ENCODE measurements around the gene CCDC27.
A peak's percentile ranks its signal among the peaks of the same experiment; 100 is the strongest.

The CCDC27 gene

DNA sequence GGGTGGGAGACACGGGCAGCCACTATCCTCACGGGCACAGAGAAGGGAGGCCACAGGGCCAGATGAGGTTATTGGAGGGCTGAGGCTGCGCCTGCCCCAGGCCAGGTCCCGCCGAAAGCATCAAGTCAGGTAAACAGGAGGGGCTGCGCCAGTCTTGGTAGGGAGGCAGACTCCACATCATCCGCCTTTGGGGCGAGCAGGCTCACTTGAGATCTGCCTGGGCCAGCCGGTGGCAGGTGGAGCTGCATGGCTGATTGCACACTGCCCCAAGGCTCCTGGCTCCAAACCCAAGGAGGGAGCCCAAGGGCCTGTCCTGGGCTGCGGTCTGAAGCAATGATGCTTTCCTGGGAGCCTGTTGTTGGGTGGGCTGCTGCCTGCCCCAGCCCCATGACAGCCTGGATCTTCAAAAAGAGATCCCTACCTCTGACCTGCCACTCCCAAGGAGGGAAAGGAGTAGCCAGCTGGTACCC lies 24.9 kb downstream of the CCDC27 start:
- Histone ChIP-seq H3K27me3 (peaks cover 0 to 5% (median 0%) of the 10 kb centered on the region in 11 experiments; a peak in 3 of 22 replicates), H3K4me3 (no peak overlapping the region), H3K4me2 (peak overlapping the region; percentile 84 to 98 (median 95); a peak in 20 of 22 replicates), H4K20me1 (peaks cover 40 to 92% (median 77%) of the 10 kb centered on the region in 11 experiments; a peak in 21 of 22 replicates), H3K9ac (peak overlapping the region in 4 of 11 experiments; percentile 24 to 59 (median 44); a peak in 4 of 22 replicates), H3K36me3 (peaks cover 33 to 44% (median 40%) of the 10 kb centered on the region in 11 experiments), H3K9me3 (replicated peaks in 1 of 11) (no peaks in the 10 kb centered on the region), H3K4me1 (peaks cover 52 to 67% (median 63%) of the 10 kb centered on the region in 10 experiments), H3K27ac (no peak overlapping the region)
- TF ChIP-seq Cebpa-rat (IDR thresholded peaks at IDR 0.05), result no peak

DNA sequence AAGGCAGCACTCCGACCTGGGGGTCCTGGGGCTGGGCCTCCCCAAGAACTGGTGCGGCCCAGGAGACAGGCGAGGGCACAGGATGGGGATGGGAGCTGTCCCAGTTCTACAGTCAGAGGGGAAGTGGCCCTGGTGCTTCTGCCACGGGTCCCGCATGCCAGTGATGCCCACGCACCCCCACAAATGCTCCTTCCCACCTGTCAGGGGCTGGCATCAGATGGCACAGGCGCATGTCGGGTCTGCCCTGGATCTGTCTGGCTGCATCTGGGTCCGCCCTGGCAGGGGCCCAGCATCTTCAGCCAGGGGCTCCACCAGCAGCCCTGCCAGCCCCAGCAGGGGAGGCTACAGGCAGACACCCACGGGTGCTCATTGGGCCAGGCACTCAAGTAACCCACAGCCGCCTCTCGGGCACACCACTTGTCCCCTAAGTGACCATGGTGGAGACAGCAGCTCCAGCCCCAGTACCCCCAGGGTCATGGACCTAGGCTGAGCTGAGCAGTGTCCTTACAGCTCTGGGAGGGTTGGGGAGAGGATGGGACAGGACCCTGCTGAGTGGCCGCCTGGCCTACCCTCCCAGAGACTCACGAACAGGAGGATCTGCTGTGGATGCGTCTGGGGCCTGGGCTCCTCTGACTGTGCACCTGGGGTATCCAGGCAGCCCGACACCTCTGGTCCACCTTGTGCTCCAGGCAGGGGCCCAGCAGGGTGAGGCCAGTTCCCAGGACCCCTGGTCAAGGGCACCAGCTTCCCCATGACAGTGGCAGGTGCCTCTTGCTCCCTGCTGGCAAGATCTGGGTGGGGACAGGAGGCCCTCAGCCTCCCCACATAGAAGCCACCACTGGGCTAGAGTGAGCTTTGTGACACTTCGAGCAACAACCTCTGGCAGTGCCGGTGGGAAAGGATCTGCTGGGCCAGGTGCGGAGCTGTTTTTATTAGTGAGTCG lies 25.7 kb downstream of the CCDC27 start:
- H3K27me3 ChIP-seq, result peaks cover 0 to 2% (median 0%) of the 10 kb centered on the region in 11 experiments; a peak in 3 of 22 replicates
- peak overlapping the region in 9 of 11 experiments; percentile 84 to 97 (median 95); a peak in 19 of 22 replicates for H3K4me2 ChIP-seq
- H3K9ac ChIP-seq, result peak overlapping the region in 3 of 11 experiments; percentile 38 to 59 (median 51); a peak in 3 of 22 replicates
- no peak overlapping the region for H3K4me3 ChIP-seq
- H4K20me1 ChIP-seq, result peaks cover 40 to 97% (median 85%) of the 10 kb centered on the region in 11 experiments; a peak in 21 of 22 replicates
- H3K36me3 ChIP-seq, result peaks cover 41 to 52% (median 48%) of the 10 kb centered on the region in 11 experiments
- TF ChIP-seq Cebpa-rat (IDR thresholded peaks at IDR 0.05), result no peak
- peaks cover 50 to 70% (median 63%) of the 10 kb centered on the region in 10 experiments for H3K4me1 ChIP-seq
- H3K9me3 ChIP-seq (replicated peaks in 1 of 11), result no peaks in the 10 kb centered on the region
- no peak overlapping the region for H3K27ac ChIP-seq

DNA sequence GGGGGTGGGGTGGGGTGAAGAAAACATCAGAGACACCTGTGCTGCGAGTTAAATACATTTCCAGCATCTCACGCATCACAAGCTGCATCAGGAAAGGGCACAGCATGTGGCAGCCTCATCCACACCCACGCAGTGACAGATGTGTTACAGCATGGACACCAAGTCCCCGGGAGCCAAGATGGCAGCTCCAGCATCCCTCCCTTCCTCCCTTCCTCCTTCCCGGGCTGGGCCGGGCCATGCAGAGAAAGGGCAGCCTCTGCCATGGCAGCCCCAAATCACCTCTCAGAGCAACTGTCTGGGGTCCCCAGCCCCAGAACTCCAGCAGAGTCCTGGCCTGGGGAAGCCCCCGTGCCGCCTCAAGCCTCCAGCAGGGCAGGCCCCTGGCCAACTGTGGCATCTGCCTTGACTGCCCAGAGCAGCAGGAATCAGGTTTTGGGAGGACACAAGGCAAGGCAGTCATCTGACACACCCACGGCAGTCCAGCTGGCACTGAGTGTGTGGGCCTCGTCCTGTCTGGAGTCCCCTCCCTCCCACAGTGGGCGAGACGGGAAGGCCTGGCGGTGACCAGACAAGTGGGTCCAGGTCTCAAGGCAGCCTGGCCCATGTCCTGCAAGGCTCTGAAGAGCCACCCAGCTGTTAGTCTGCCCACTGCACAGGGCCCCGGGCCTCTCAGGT lies 26.5 kb downstream of the CCDC27 start:
- H3K4me1 ChIP-seq, result peaks cover 41 to 70% (median 63%) of the 10 kb centered on the region in 10 experiments
- H3K4me2 ChIP-seq, result peak overlapping the region in 7 of 11 experiments; percentile 8 to 94 (median 84); a peak in 6 of 22 replicates
- TF ChIP-seq Cebpa-rat (IDR thresholded peaks at IDR 0.05), result no peak
- H3K36me3 ChIP-seq, result peaks cover 45 to 61% (median 56%) of the 10 kb centered on the region in 11 experiments
- no peaks in the 10 kb centered on the region for H3K9me3 ChIP-seq (replicated peaks in 1 of 11)
- peaks cover 46 to 97% (median 89%) of the 10 kb centered on the region in 11 experiments; a peak in 21 of 22 replicates for H4K20me1 ChIP-seq
- no peak overlapping the region for H3K27ac ChIP-seq
- no peak overlapping the region for H3K4me3 ChIP-seq
- no peaks in the 10 kb centered on the region; a peak in 1 of 22 replicates for H3K27me3 ChIP-seq
- no peak overlapping the region for H3K9ac ChIP-seq

DNA sequence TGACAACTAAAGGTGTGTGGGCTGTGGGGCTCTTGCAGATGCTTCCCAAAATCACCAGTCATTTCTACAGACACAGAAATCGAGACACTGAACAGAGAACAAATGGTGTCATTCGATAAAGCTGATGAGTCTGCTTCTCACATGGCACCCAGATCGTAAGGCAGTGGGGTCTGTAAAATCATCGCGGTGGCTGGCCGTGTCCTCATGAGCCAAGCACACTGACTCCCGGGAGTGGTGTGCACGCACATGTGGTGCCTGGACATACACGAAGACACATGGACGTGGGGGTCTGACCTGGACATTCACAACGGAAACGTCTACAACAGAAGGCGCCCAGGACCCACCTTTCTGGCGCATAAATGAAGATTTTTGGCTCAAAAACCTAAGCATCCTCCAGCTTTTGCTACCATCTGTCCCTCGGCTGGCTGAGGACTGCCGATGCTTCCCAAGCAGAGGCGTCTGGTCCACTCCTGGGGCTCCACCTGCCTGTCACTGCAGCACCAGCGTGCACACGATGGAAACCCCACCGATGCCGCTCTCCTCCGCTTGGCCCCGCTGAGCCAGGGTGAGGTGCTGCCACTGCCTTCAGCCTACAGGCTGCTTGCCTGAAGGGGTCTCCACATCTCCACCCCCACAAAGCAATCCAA lies 27.1 kb downstream of the CCDC27 start:
- Histone ChIP-seq H3K27ac (no peak overlapping the region), H3K4me1 (peaks cover 36 to 70% (median 63%) of the 10 kb centered on the region in 10 experiments), H3K4me2 (peak overlapping the region in 2 of 11 experiments; percentile 10; a peak in 2 of 22 replicates), H3K9ac (no peak overlapping the region), H3K9me3 (replicated peaks in 1 of 11) (no peaks in the 10 kb centered on the region), H3K36me3 (peaks cover 47 to 67% (median 62%) of the 10 kb centered on the region in 11 experiments), H3K27me3 (peaks cover 0 to 5% (median 0%) of the 10 kb centered on the region in 11 experiments; a peak in 3 of 22 replicates), H4K20me1 (peaks cover 53 to 97% (median 92%) of the 10 kb centered on the region in 11 experiments; a peak in 21 of 22 replicates), H3K4me3 (no peak overlapping the region)
- no peak for TF ChIP-seq Cebpa-rat (IDR thresholded peaks at IDR 0.05)

DNA sequence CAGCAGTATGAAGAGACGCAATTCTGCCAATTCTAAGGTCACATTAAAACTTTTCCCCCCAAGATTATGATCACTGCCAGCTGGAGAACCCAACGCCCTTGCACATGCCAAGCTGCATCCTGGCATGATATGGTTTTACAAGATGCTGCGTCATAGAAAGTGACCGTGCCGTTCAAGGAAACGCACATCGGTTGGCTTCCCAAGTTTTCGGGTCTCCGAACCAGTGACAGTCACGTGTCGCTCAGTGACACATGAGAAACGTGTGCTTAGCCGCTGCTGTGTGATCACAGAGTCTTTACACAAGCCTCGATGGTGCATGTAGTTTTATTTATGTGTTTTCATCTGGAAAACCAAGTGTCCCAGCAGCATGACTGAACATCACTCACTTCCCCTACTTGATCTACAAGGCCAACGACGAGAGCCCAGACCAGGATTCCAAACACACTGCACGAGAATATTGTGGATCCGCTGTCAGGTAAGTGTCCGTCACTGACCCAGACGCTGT lies 27.7 kb downstream of the CCDC27 start:
- H3K4me1 ChIP-seq, result peaks cover 31 to 70% (median 63%) of the 10 kb centered on the region in 10 experiments
- peaks cover 52 to 73% (median 68%) of the 10 kb centered on the region in 11 experiments for H3K36me3 ChIP-seq
- H3K4me3 ChIP-seq, result no peak overlapping the region
- TF ChIP-seq Cebpa-rat (IDR thresholded peaks at IDR 0.05), result no peak
- peaks cover 0 to 9% (median 0%) of the 10 kb centered on the region in 11 experiments; a peak in 3 of 22 replicates for H3K27me3 ChIP-seq
- peaks cover 58 to 100% (median 95%) of the 10 kb centered on the region in 11 experiments; a peak in 21 of 22 replicates for H4K20me1 ChIP-seq
- no peaks in the 10 kb centered on the region for H3K9me3 ChIP-seq (replicated peaks in 1 of 11)
- no peak overlapping the region for H3K9ac ChIP-seq
- H3K27ac ChIP-seq, result no peak overlapping the region
- no peak overlapping the region for H3K4me2 ChIP-seq

DNA sequence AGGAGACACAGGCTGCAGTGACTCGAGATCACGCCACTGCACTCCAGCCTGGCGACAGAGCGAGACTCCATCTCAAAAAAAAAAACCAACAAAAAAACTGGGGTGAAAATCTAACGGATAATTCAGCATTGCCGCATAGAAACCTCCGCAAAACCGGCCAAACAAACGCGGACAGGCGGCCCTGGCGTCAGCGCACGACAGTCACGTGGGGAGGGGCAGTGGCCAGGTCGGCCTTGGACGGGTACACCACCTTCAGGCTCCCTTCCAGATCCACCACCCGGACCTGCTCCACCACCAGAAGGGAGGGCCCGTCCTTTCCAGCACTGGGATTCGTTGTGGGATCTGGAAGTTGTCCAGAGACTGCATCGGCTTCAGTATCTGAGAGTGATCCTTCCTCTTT lies 28.7 kb downstream of the CCDC27 start:
- peaks cover 61 to 82% (median 77%) of the 10 kb centered on the region in 11 experiments for H3K36me3 ChIP-seq
- H3K4me2 ChIP-seq, result no peak overlapping the region
- H3K4me3 ChIP-seq, result no peak overlapping the region
- no peak overlapping the region for H3K27ac ChIP-seq
- H4K20me1 ChIP-seq, result peaks cover 68 to 100% (median 95%) of the 10 kb centered on the region in 11 experiments; a peak in 21 of 22 replicates
- no peak overlapping the region for H3K9ac ChIP-seq
- H3K4me1 ChIP-seq, result peaks cover 22 to 70% (median 62%) of the 10 kb centered on the region in 10 experiments
- no peak for TF ChIP-seq Cebpa-rat (IDR thresholded peaks at IDR 0.05)
- no peaks in the 10 kb centered on the region for H3K9me3 ChIP-seq (replicated peaks in 1 of 11)
- peaks cover 0 to 10% (median 0%) of the 10 kb centered on the region in 11 experiments; a peak in 3 of 22 replicates for H3K27me3 ChIP-seq

DNA sequence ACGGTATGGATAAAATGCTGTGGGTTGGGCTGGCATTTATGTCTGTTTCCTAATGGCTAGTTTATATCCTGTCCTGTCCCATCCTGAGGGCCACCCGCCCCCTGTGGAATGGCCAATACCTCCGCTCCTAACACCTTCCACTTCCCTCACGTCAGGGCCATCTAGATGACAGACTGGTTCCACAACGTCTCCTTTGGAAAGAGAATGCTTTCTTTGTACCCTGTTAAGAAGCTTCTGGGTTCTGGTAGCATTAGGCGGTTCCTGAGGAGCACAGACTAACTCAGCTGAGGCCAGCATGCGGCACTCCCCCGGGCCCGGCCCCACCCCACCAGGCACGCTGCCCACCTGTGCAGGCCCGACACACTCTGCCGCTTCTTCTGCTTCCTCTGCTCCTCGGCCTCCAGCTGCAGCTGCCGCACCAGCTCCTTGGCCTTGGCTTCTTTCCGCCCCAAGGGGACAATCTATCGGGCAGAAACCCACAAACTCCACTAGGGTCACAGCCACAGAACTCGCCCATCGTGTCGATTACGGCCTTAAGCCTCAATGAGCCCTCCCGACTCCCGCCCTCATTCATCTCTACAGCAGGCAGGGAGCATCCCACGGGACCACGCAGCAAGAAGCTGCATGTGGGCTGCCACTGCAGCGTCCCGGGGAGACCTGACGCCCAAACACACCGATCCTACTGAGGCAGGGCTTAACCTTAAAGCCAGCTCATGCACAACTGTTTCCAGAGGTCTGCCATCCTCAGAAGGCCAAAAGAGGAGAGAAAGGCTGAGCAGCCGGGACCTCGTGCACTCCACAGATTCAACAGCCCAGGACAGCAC lies 31.6 kb downstream of the CCDC27 start:
- H3K9ac ChIP-seq, result peak overlapping the region in 4 of 11 experiments; percentile 14 to 33 (median 16); a peak in 5 of 22 replicates
- peaks cover 15 to 70% (median 57%) of the 10 kb centered on the region in 10 experiments for H3K4me1 ChIP-seq
- peak overlapping the region in 2 of 10 experiments; percentile 2 to 27; a peak in 2 of 20 replicates for H3K4me3 ChIP-seq
- peak overlapping the region in 4 of 11 experiments; percentile 5 to 35 (median 22); a peak in 2 of 22 replicates for H3K27ac ChIP-seq
- H3K27me3 ChIP-seq, result peaks cover 0 to 10% (median 0%) of the 10 kb centered on the region in 11 experiments; a peak in 3 of 22 replicates
- peak overlapping the region in 9 of 11 experiments; percentile 54 to 91 (median 84); a peak in 18 of 22 replicates for H3K4me2 ChIP-seq
- no peak for TF ChIP-seq Cebpa-rat (IDR thresholded peaks at IDR 0.05)
- peaks cover 69 to 94% (median 84%) of the 10 kb centered on the region in 11 experiments for H3K36me3 ChIP-seq
- H4K20me1 ChIP-seq, result peaks cover 68 to 100% (median 95%) of the 10 kb centered on the region in 11 experiments
- no peaks in the 10 kb centered on the region for H3K9me3 ChIP-seq (replicated peaks in 1 of 11)

All from BLaER1 treated with 17β-estradiol and CSF1 and Interleukin-3, amounts not matched to agents 10 nM and 100 nM (cell line).